Stimulated activated memory B cell treated with anti-CD40 and anti-IgM and Interleukin-4, amounts not matched to agents 10 μg/mL and 1 μg/mL and 100 μg/mL, for 72 hours (primary cell): ENCODE measurements around the gene AHRR.
A peak's percentile ranks its signal among the peaks of the same experiment; 100 is the strongest.
"Not testable (repeated sequence)": the region's sequence is repeated elsewhere in the genome, so short reads cannot be mapped to it uniquely, and the experiment has no call there.

Source experiments
- ATAC-seq: fragments of 150-1000 bp; cut with Tn5 transposase; 2 replicates; pipeline ENCODE4 v1.10.0; 2021
- H3K27ac Mint-ChIP-seq: one replicate; pipeline ENCODE4 v1.8.0; 2022; ENCODE audit warnings: mild to moderate bottlenecking, mixed read lengths
- H3K27me3 Mint-ChIP-seq: one replicate; pipeline ENCODE4 v1.8.0; 2022; ENCODE audit warnings: mixed read lengths
- H3K36me3 Mint-ChIP-seq: one replicate; pipeline ENCODE4 v1.8.0; 2022; ENCODE audit warnings: mixed read lengths
- H3K4me1 Mint-ChIP-seq: one replicate; pipeline ENCODE4 v1.8.0; 2022; ENCODE audit warnings: mixed read lengths
- H3K4me3 Mint-ChIP-seq: one replicate; pipeline ENCODE4 v1.8.0; 2022; ENCODE audit warnings: mild to moderate bottlenecking, moderate library complexity, mixed read lengths
- H3K9me3 Mint-ChIP-seq: one replicate; pipeline ENCODE4 v1.8.0; 2022; ENCODE audit warnings: mixed read lengths

AHRR gene

GRCh38 chr5:405421-405820, 83.9 kb downstream of the AHRR start:
- peaks cover 46% of the 10 kb centered on the region for H3K36me3 Mint-ChIP-seq
- H3K27me3 Mint-ChIP-seq: peaks cover 14% of the 10 kb centered on the region

GRCh38 chr5:406041-406440, 84.5 kb downstream of the AHRR start:
- peaks cover 18% of the 10 kb centered on the region for H3K27me3 Mint-ChIP-seq
- no peak overlapping the region for H3K4me3 Mint-ChIP-seq
- peaks cover 10% of the 10 kb centered on the region for H3K9me3 Mint-ChIP-seq
- H3K36me3 Mint-ChIP-seq: peaks cover 45% of the 10 kb centered on the region
- H3K27ac Mint-ChIP-seq: peak overlapping the region; percentile 39
- H3K4me1 Mint-ChIP-seq: peaks cover 33% of the 10 kb centered on the region
- ATAC-seq: no peak

More at GRCh38 chr5:405421-405820, 83.9 kb downstream of the AHRR start:
- Mint-ChIP-seq H3K4me1 (peaks cover 38% of the 10 kb centered on the region), H3K4me3 (no peak overlapping the region), H3K27ac (peak overlapping the region; percentile 39), H3K9me3 (peaks cover 10% of the 10 kb centered on the region)
- ATAC-seq: no peak

DNA sequence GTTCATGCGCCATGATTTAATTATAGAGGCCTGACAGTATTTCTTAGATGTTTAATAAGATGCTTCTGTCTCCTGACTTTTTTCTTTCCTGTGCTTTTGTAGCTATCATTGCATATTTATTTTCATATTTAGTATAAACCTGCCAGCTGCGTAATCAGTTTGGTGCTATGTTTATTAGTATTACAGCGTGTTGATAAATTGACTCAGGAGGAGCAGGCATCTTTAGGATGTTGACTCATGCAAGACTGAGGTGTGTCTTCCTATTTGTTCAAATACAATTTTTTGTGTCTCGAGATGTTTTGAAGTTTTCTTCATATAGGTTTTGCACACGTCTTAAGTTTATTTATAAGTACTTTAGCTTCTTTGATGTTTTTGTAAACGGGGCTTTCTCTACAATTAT, 85.5 kb downstream of the AHRR start:
- peaks cover 23% of the 10 kb centered on the region for H3K27me3 Mint-ChIP-seq
- H3K4me1 Mint-ChIP-seq: peaks cover 23% of the 10 kb centered on the region
- ATAC-seq: no peak

GRCh38 chr5:407801-408268, 86.3 kb downstream of the AHRR start:
- H3K27me3 Mint-ChIP-seq: peaks cover 23% of the 10 kb centered on the region
- no peak for ATAC-seq
- H3K4me3 Mint-ChIP-seq: no peak overlapping the region
- H3K36me3 Mint-ChIP-seq: peaks cover 42% of the 10 kb centered on the region
- peaks cover 15% of the 10 kb centered on the region for H3K4me1 Mint-ChIP-seq
- H3K27ac Mint-ChIP-seq: no peak overlapping the region
- peaks cover 6% of the 10 kb centered on the region for H3K9me3 Mint-ChIP-seq

More for the DNA sequence above, 85.5 kb downstream of the AHRR start:
- peaks cover 7% of the 10 kb centered on the region for H3K9me3 Mint-ChIP-seq
- no peak overlapping the region for H3K4me3 Mint-ChIP-seq
- H3K27ac Mint-ChIP-seq: no peak overlapping the region
- peaks cover 42% of the 10 kb centered on the region for H3K36me3 Mint-ChIP-seq

DNA sequence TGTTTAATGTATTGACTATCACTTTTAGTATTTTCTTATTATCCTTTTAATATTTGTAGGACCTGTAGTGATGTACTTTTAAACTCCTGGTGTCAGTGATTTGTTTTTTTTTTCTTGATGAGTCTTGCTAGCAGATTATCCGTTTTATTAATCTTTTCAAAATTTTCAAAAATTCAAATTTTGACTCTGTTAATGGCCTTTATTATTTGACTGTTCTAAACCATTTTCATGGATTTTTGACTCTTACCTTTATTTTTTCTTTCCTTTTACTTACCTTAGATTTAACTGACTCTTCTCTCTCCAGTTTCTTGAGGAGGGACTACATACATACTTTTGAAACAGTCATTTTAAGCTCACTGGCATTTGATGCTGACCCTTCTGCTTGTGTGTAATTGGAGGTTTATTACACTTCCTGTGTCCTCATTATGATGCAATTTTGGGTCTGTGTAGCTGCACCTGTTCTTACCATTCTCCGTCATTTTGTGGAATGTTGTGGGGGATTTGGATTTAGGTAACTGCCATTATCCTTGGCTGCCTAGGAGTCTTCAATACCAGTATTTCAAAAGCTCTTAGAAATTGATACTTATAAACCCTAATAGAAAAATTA, 89.5 kb downstream of the AHRR start:
- ATAC-seq: no peak
- Mint-ChIP-seq H3K27ac (no peak overlapping the region), H3K4me1 (no peaks in the 10 kb centered on the region), H3K36me3 (peaks cover 32% of the 10 kb centered on the region), H3K27me3 (peaks cover 15% of the 10 kb centered on the region), H3K9me3 (no peaks in the 10 kb centered on the region), H3K4me3 (no peak overlapping the region)

GRCh38 chr5:411728-412127, 90.2 kb downstream of the AHRR start:
- ATAC-seq: no peak
- Mint-ChIP-seq H3K27ac (no peak overlapping the region), H3K9me3 (no peaks in the 10 kb centered on the region), H3K4me3 (no peak overlapping the region), H3K27me3 (peaks cover 9% of the 10 kb centered on the region), H3K36me3 (peaks cover 29% of the 10 kb centered on the region), H3K4me1 (no peaks in the 10 kb centered on the region)

DNA sequence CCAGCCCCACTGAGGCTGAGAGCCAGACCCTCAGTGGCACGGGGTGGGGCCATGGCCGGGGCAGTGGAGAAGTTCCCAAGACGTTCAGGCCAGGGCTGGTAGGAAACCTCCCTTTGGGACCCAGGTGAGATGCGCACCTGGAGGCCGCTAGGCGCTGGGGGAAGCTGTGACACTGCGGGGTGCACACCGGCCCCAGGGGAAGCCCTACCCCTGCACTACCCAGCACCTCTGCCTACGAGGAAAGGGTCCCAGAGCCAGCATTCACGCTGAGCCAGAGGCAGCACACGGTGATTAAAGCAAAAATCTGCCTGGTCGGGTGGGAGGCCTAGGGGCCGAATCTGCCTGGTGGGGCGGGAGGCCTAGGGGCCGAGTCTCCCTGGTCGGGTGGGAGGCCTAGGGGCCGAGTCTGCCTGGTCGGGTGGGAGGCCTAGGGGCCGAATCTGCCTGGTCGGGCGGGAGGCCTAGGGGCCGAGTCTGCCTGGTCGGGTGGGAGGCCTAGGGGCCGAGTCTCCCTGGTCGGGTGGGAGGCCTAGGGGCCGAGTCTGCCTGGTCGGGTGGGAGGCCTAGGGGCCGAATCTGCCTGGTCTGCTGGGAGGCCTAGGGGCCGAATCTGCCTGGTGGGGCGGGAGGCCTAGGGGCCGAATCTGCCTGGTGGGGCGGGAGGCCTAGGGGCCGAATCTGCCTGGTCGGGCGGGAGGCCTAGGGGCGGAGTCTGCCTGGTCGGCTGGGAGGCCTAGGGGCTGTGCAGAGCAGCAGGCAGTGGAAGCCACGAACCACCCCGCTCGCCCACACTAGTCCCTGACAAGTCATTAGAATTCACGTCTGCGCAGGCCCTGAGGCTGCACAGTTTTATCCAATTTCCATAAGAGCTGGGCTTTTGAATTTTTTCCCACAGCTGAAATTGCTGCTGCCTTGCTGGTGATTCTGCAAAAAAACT, 93.7 kb downstream of the AHRR start:
- not testable (repeated sequence) for H3K9me3 Mint-ChIP-seq, H3K27me3 Mint-ChIP-seq, ATAC-seq, H3K4me1 Mint-ChIP-seq, H3K4me3 Mint-ChIP-seq
- H3K36me3 Mint-ChIP-seq: peaks cover 45% of the 10 kb centered on the region
- H3K27ac Mint-ChIP-seq: peak overlapping the region; percentile 23

GRCh38 chr5:415928-416635, 94.6 kb downstream of the AHRR start:
- H3K36me3 Mint-ChIP-seq: peaks cover 46% of the 10 kb centered on the region
- peaks cover 4% of the 10 kb centered on the region for H3K27me3 Mint-ChIP-seq
- H3K9me3 Mint-ChIP-seq: no peaks in the 10 kb centered on the region
- no peak overlapping the region for H3K4me3 Mint-ChIP-seq
- no peaks in the 10 kb centered on the region for H3K4me1 Mint-ChIP-seq
- peak; percentile 22 for ATAC-seq
- H3K27ac Mint-ChIP-seq: no peak overlapping the region

DNA sequence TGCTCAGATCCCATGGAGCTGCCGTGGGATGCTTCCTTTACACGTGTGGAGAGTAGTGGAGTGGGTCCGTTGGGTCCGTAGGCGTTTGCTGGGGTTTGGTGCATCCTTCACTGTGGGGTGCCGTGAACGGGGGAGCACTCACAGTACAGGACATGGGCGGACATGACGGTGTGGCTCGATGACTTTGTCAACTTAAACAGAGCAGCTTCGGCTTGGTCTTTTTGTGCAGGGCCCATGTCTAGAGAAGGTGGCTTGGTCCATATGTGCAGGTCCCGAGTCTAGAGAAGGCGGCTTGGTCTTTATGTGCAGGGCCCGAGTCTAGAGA, 95.1 kb downstream of the AHRR start:
- no peaks in the 10 kb centered on the region for H3K9me3 Mint-ChIP-seq
- H3K36me3 Mint-ChIP-seq: peaks cover 44% of the 10 kb centered on the region
- no peaks in the 10 kb centered on the region for H3K27me3 Mint-ChIP-seq
- H3K4me1 Mint-ChIP-seq: no peaks in the 10 kb centered on the region
- no peak overlapping the region for H3K4me3 Mint-ChIP-seq
- no peak for ATAC-seq
- H3K27ac Mint-ChIP-seq: no peak overlapping the region

GRCh38 chr5:417301-418161, 96.0 kb downstream of the AHRR start:
- no peak overlapping the region for H3K27ac Mint-ChIP-seq
- no peaks in the 10 kb centered on the region for H3K27me3 Mint-ChIP-seq
- peaks cover 42% of the 10 kb centered on the region for H3K36me3 Mint-ChIP-seq
- ATAC-seq: no peak
- no peak overlapping the region for H3K4me3 Mint-ChIP-seq
- H3K9me3 Mint-ChIP-seq: no peaks in the 10 kb centered on the region
- no peaks in the 10 kb centered on the region for H3K4me1 Mint-ChIP-seq

DNA sequence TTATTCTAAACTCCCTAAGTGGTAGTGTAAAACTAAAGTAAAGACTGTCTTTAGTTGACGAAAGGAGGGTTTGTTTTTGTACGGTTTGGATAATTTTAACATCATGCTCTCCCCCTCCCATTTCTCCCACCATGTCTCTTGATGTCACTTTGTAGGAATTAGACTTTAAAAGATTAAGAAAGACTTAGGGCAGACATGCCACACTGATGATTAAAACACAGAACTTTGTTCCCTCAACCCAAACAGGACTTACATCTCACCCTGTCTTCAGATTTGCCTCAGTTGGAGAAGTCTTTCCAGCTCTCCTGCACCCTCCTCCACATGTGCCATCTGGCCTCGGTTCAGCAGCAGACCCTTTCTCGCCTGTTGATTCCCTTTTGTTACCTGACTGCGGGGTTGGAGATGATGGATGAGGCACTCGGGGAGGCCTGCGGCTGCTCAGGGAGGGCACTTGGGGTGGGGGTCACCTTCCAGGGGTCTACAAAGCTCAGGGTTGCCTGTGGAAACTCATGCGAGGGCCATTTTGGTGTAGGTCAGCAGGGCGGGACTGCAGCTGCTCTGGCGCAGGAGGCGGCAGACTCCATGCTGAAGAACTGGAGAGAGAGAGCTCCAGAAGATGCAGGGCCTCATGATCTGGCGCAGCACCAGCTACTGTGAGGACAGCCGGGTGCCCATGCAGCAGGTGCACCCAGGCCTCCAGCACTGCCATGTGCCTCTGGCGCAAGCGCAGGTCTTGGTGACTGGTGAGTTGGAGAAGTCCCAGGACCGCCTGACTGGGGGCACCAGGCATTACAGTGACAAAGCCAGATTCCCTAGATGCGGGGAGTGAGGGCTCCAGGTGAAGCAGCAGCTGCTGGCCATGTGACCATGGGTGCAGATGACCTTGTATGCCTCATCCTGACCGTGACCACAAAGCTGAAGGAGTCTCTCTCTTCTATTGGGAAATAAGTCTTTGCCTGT, 96.9 kb downstream of the AHRR start:
- no peak for ATAC-seq
- Mint-ChIP-seq H3K27me3 (no peaks in the 10 kb centered on the region), H3K4me3 (no peak overlapping the region), H3K27ac (no peak overlapping the region), H3K9me3 (no peaks in the 10 kb centered on the region), H3K36me3 (peaks cover 47% of the 10 kb centered on the region), H3K4me1 (no peaks in the 10 kb centered on the region)

- Mint-ChIP-seq H3K4me3 (no peak overlapping the region), H3K9me3 (no peaks in the 10 kb centered on the region), H3K4me1 (peaks cover 10% of the 10 kb centered on the region), H3K27ac (peak overlapping the region; percentile 63), H3K36me3 (peaks cover 46% of the 10 kb centered on the region), H3K27me3 (no peaks in the 10 kb centered on the region)
- no peak for ATAC-seq
Observed at GRCh38 chr5:419970-420369, 98.5 kb downstream of the AHRR start.

- Mint-ChIP-seq H3K27me3 (peaks cover 1% of the 10 kb centered on the region), H3K27ac (peak overlapping the region; percentile 63), H3K4me3 (no peak overlapping the region), H3K4me1 (peaks cover 13% of the 10 kb centered on the region), H3K9me3 (no peaks in the 10 kb centered on the region), H3K36me3 (peaks cover 48% of the 10 kb centered on the region)
- ATAC-seq: no peak
Observed at GRCh38 chr5:420632-421286, 99.2 kb downstream of the AHRR start.
